Right cardiac atrium (tissue), 5 donors: Measurements from ENCODE around the gene MPDZ. TPM values are rescaled to one million over a fixed set of nuclear protein-coding genes. Genes with fewer than 3 reads are reported as not detected.
A peak's percentile ranks its signal among the peaks of the same experiment; 100 is the strongest.

Experiments
- ATAC-seq, 2 donors: fragments of 200-7000 bp; cut with Tn5 transposase; one replicate each; pipeline versions ENCODE4 v1.8.0 to v1.9.1; 2020; ENCODE audit warnings: moderate library complexity in 2 of 2, mild to moderate bottlenecking in 1 of 2
- DNase-seq, 3 donors: peaks; one replicate each; pipeline ENCODE4 v3.0.0-alpha.2; 2020
- H3K27ac ChIP-seq: one replicate; pipeline ENCODE4 v1.5.1; 2013; ENCODE audit warnings: mild to moderate bottlenecking, low read length, control low read depth, moderate library complexity
- H3K27me3 ChIP-seq: one replicate; pipeline ENCODE4 v1.6.1; 2013; ENCODE audit not compliant: control insufficient read depth, insufficient read depth
- H3K4me1 ChIP-seq: one replicate; pipeline ENCODE4 v1.6.1; 2013; ENCODE audit warnings: low read length; ENCODE audit not compliant: control insufficient read depth, insufficient read depth
- H3K4me3 ChIP-seq: one replicate; pipeline ENCODE4 v1.5.1; 2013; ENCODE audit warnings: low read length, control low read depth
- H3K9me3 ChIP-seq: one replicate; pipeline ENCODE4 v1.6.1; 2013; ENCODE audit warnings: low read length; ENCODE audit not compliant: control insufficient read depth
- WGBS: extraction: QIAGEN DNeasy Blood & Tissue Kit; methylation state at CpG from one replicate; pipeline ENCODE4 v1.1.7; 2013; 5-methylcytosine and 5-hydroxymethylcytosine counted together
- intact Hi-C, 4 donors: fragments of 100-400 bp; cut with DNase I; formaldehyde crosslinking; loops; one replicate each; pipeline versions ENCODE4 v1.11.0 to v1.14.0; 2022 to 2023
- long read RNA-seq, 4 donors: library from polyadenylated mRNA; unstranded; transcript quantifications; one replicate each; pipeline ENCODE4 v2.0.0, GENCODE V29; 2020 to 2021
- polyA plus RNA-seq: library from polyadenylated mRNA; stranded (reverse); fragments of 200-250 nt; gene quantifications from one replicate; pipeline ENCODE4 v1.2.3, GENCODE V29; 2013
- total RNA-seq, 4 donors: library from RNA; stranded (reverse); fragmentation: NEBNext Ultra II Directional; extraction: Animal tissue kit (Norgen Biotek cat#: 25700); gene quantifications; one replicate each; pipeline ENCODE4 v1.2.1, GENCODE V29; 2021
- donor health status: healthy with polysubstance abuse.
- donor health status: DM: no; HTN: yes; CAD: no.
- donor health status: DM: no; HTN: no; CAD: no.
- donor health status: DM: no; HTN: yes; CAD: no; lungs with severe emphysema.
- donor health status: DM: yes; HTN: yes; CAD: no.

MPDZ gene, protein sequence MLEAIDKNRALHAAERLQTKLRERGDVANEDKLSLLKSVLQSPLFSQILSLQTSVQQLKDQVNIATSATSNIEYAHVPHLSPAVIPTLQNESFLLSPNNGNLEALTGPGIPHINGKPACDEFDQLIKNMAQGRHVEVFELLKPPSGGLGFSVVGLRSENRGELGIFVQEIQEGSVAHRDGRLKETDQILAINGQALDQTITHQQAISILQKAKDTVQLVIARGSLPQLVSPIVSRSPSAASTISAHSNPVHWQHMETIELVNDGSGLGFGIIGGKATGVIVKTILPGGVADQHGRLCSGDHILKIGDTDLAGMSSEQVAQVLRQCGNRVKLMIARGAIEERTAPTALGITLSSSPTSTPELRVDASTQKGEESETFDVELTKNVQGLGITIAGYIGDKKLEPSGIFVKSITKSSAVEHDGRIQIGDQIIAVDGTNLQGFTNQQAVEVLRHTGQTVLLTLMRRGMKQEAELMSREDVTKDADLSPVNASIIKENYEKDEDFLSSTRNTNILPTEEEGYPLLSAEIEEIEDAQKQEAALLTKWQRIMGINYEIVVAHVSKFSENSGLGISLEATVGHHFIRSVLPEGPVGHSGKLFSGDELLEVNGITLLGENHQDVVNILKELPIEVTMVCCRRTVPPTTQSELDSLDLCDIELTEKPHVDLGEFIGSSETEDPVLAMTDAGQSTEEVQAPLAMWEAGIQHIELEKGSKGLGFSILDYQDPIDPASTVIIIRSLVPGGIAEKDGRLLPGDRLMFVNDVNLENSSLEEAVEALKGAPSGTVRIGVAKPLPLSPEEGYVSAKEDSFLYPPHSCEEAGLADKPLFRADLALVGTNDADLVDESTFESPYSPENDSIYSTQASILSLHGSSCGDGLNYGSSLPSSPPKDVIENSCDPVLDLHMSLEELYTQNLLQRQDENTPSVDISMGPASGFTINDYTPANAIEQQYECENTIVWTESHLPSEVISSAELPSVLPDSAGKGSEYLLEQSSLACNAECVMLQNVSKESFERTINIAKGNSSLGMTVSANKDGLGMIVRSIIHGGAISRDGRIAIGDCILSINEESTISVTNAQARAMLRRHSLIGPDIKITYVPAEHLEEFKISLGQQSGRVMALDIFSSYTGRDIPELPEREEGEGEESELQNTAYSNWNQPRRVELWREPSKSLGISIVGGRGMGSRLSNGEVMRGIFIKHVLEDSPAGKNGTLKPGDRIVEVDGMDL (N-terminal part only)
- total RNA-seq = 10 to 100 TPM; 65.7 to 84.3 (median 67.5) TPM
- polyA plus RNA-seq = 29.1 TPM
- long read RNA-seq, donor 1, full-length matches to known transcripts = 2 of 52 reads
- long read RNA-seq, donor 1, partial matches to known transcripts = 23 of 52 reads
- long read RNA-seq, donor 1, other reads (novel, unspliced or antisense) = 27 of 52 reads
- long read RNA-seq, donor 2, full-length matches to known transcripts = 2 of 15 reads
- long read RNA-seq, donor 2, partial matches to known transcripts = 6 of 15 reads
- long read RNA-seq, donor 2, other reads (novel, unspliced or antisense) = 7 of 15 reads
- long read RNA-seq, donor 3, full-length matches to known transcripts = 1 of 82 reads
- long read RNA-seq, donor 3, partial matches to known transcripts = 47 of 82 reads
- long read RNA-seq, donor 3, other reads (novel, unspliced or antisense) = 34 of 82 reads
- long read RNA-seq, donor 4, full-length matches to known transcripts = 3 of 31 reads
- long read RNA-seq, donor 4, partial matches to known transcripts = 13 of 31 reads
- long read RNA-seq, donor 4, other reads (novel, unspliced or antisense) = 15 of 31 reads

DNA sequence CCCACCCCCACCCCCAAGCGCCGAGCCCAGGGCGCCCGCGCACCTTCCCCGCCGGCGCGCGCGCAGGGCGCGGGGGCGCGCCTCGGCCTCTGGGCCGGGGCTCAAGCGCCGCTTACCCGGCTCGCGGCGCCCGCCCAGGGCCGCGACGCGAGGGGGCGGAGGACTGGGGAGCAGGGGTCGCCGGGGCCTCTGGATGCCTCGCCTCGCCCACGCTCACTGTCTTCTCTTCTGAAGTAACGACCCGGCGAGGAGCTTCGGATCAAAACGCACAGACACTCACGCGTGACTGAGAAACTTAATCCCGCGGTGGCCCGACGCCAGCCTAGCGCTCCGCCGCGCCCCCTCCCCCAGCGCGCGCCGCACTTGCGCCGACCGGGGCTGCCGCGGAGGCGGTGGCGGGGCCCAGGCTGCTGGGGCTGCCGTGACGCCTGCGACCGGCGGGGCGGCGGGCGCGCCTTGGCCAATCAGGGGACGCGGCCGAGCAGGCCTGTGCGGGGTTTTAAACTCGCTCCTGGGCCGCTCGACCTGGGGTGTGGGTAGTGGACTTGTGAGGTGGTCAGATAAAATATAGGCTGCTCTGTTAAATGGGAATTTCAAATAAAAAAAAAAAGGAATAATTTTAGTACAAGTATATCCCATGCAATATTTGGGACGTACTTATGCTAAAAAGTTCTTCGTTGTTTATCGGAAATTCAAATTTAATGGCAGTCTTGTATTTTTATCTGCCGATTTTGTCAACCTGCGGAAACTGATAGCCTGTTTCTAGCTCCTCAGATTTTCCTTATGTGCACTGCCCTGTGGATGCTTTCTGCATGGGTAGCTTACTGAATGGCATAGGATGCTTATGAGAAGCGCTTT, at the start of gene MPDZ:
MPDZ (minus strand) TSS at position 409 of the 858 bp plus-strand sequence. CDS start 29,377 bp downstream, outside the sequence.
- WGBS = 4% methylated on average over 82 of the region's 82 CpGs
- Histone ChIP-seq H3K27me3 (no peaks in the 10 kb centered on the region), H3K4me1 (peaks cover 2% of the 10 kb centered on the region), H3K27ac (peak within 1 kb of the TSS; percentile 98), H3K4me3 (peak within 1 kb of the TSS; percentile 84), H3K9me3 (no peaks in the 10 kb centered on the region)
- intact Hi-C loops = no loop called here
- ATAC-seq = peak; percentile 90 to 94
- peak; percentile 77 to 92 (median 91) for DNase-seq

DNA sequence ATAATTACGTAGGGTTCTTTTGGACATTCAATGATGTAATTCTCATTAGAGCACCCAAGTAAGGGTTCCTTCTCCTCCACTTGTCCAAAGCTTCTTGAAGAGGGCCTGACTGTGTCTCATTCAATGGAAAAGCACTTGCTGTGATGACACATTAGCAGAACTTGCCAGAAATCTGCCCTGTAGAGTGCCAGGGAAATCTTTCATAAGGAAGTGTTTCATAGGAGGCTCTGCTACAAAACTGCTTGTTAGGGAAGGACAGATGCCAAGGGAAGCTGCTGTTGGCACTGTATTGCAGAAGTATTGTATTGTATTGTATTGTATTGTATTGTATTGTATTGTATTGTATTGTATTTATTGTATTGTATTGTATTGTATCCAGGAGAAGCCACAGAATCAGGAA, 45.5 kb upstream of the MPDZ start:
- intact Hi-C loops = no loop called here
- DNase-seq (no peak), ATAC-seq (peak in 1 of 2 donors; percentile 29)
- H3K4me1 ChIP-seq = no peaks in the 10 kb centered on the region
- 90% methylated on average over 1 of the region's 1 CpG for WGBS
- no peaks in the 10 kb centered on the region for H3K27me3 ChIP-seq
- no peak overlapping the region for H3K27ac ChIP-seq
- H3K9me3 ChIP-seq = no peaks in the 10 kb centered on the region
- H3K4me3 ChIP-seq = no peak overlapping the region

DNA sequence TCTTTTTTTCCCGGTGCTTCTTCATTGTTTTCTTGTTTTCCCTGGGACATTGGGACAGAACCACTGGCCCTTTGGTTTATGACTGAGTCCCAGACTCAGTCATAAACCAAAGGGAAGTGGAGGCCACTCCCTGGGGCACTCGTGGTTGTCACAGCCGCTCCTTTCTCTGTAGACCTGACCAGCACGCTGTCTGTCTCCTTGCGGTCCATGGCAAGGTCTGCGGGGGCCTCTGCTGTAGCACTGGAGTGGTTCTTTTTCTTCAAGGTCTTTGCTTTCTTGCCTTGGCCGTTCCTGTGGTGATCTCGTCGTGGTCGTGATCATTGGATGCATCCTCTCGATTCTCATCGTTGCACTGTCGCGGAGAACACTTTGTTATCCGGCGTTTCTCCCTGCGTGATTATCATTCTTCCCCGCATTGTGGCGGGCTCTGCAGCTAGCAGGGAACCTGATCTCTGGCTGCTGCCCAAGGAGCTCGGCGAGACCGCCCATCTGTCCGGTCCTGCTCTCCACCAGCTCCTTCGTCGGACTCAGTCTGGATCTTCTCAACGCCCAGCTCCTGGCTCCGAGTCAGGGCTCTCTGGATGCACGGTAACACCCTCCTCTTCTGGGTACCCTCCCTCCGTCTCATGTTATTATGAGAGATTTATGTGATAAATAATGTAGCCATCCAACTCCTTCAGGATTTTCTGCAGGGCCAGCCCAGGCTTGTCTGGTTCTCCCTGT, 43.5 kb upstream of the MPDZ start:
- DNase-seq (peak; percentile 17 to 59 (median 42)), ATAC-seq (no peak)
- Histone ChIP-seq H3K27ac (no peak overlapping the region), H3K27me3 (no peaks in the 10 kb centered on the region), H3K4me1 (no peaks in the 10 kb centered on the region), H3K4me3 (no peak overlapping the region), H3K9me3 (no peaks in the 10 kb centered on the region)
- intact Hi-C loops = no loop called here
- WGBS = 87% methylated on average over 29 of the region's 29 CpGs

DNA sequence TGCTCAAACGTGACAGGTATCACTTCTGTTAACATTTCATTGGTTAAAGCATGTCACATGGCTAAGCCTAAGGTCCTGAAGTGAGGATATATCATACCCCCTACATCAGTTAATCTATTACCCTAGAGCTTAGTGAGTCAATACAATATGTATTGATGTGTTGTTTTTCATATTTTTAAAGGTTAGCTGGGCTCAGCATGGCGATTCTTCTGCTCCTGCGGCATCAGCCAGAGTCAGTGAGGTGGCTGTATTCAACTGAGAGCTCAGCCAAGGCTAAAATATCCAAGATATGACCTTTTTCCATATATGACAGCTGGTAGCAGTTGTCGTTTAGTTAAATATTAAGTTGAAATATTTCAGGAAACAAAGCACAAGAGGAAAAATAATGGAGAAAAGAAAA, 38.5 kb upstream of the MPDZ start:
- 95% methylated on average over 4 of the region's 4 CpGs for WGBS
- Histone ChIP-seq H3K4me1 (no peaks in the 10 kb centered on the region), H3K4me3 (no peak overlapping the region), H3K9me3 (no peaks in the 10 kb centered on the region), H3K27ac (no peak overlapping the region), H3K27me3 (no peaks in the 10 kb centered on the region)
- intact Hi-C loops = no loop called here
- DNase-seq = no peak
- no peak for ATAC-seq

DNA sequence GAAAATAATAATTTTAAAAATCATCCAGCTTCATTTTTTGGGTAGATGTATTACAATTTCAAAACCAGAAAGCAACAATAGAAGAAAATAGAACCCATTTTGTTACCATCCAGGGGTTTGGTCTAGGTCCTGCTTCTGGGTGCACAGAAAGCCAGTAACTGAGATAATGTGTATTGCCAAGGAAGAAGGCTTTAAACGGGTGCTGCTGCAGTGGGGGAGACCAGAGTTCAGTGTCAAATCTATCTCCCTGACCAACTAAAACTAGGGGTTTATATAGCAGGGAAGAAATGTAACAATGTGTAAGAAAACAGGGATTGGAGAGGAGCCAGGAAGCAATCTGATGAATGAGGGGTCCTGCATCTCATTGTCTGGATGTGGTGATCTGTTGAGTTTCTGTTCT, 17.5 kb upstream of the MPDZ start:
- H3K4me3 ChIP-seq = no peak overlapping the region
- ATAC-seq (no peak), DNase-seq (no peak)
- no peaks in the 10 kb centered on the region for H3K27me3 ChIP-seq
- H3K4me1 ChIP-seq = peaks cover 1% of the 10 kb centered on the region
- intact Hi-C loops = no loop called here
- H3K9me3 ChIP-seq = no peaks in the 10 kb centered on the region
- H3K27ac ChIP-seq = no peak overlapping the region
- WGBS = 85% methylated on average over 1 of the region's 1 CpG

DNA sequence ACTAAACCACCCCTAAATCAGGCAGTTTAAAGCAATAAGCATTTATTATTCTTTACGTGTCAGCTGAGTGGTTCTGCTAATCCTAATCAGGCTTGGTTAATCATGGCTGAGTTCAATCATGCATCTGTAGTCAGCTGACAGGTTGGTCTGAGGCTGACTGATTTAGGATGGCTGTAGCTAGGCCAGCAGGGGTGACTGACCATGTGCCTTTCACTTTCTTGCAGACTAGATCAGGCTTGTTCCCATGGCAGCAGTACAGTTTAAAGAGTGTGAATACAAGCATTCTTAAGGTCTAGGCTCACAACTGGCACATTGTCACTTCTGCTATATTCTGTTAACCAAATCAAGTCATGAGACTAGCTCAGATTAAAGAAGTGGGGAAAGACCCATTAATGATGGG, 16.1 kb upstream of the MPDZ start:
- intact Hi-C loops = no loop called here
- no peak overlapping the region for H3K27ac ChIP-seq
- no peak overlapping the region for H3K4me3 ChIP-seq
- ATAC-seq = no peak
- no peaks in the 10 kb centered on the region for H3K9me3 ChIP-seq
- peaks cover 1% of the 10 kb centered on the region for H3K4me1 ChIP-seq
- no peak for DNase-seq
- 84% methylated on average over 1 of the region's 1 CpG for WGBS
- no peaks in the 10 kb centered on the region for H3K27me3 ChIP-seq

DNA sequence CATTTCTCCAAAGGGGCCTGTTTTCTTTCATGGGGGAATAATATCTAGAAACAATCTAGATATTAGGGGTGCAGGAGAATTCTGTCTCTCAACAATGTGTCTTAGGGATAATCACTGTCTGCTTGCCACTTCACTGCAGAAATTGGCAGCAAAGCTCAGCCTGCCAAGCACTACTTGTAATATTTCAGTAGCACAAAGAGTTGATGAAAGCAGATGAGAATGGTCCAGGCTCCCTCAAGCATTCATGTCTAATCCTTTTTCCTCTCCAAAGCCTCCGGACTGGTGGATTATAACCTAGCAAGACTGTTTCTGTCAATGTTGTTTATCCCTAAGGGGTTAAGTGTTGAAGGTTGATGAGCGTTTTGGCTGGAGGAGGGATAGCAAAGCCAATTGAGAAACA, 13.3 kb upstream of the MPDZ start:
- no peak overlapping the region for H3K27ac ChIP-seq
- ATAC-seq (peak; percentile 46 to 83), DNase-seq (peak in 1 of 3 donors; percentile 36)
- H3K4me3 ChIP-seq = no peak overlapping the region
- WGBS = 42% methylated on average over 2 of the region's 2 CpGs
- H3K27me3 ChIP-seq = no peaks in the 10 kb centered on the region
- H3K9me3 ChIP-seq = no peaks in the 10 kb centered on the region
- intact Hi-C loops = no loop called here
- H3K4me1 ChIP-seq = peaks cover 1% of the 10 kb centered on the region

DNA sequence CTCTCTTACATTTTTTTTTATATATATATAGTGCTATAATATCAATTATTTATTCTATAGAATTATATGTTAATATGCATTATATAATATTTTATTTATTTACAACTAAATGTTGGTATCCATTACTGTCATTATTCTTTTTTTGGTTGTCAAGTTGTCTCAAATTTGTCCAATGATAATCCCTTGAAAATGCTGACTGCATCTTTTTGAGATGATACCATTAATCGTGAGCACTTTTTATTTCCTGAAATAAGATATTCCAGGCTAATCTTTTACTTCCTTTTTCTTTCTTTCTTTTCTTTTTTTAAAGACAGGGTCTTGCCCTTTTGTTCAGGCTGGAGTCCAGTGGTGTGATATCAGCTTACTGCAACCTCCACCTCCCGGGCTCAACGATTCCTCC, 12.7 kb upstream of the MPDZ start:
- intact Hi-C loops = no loop called here

DNA sequence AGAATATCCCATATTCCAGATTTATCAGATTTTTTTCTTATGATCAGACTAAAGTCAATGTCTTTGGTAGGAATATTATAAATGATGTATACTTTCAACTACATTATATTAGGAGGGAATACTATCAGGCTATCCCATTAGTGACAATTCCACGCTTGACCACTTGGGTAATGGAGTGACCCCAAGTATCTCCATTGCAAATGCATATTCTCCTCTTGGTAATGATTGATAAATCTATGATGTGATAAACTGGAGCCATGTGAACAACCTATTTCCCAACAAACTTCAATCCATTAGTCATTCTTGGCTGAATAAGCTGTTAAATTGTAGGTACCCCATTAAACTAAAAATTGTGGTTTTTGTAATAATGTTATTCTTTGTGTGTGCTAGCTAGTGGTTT, 12.2 kb upstream of the MPDZ start:
- no peak for ATAC-seq
- intact Hi-C loops = no loop called here
- DNase-seq = no peak
- Histone ChIP-seq H3K27me3 (no peaks in the 10 kb centered on the region), H3K4me1 (peaks cover 1% of the 10 kb centered on the region), H3K4me3 (no peak overlapping the region), H3K9me3 (no peaks in the 10 kb centered on the region), H3K27ac (no peak overlapping the region)
- WGBS = 98% methylated on average over 1 of the region's 1 CpG

More for the DNA sequence above, 12.7 kb upstream of the MPDZ start:
- H3K4me1 ChIP-seq = peaks cover 1% of the 10 kb centered on the region
- no peaks in the 10 kb centered on the region for H3K9me3 ChIP-seq
- no peaks in the 10 kb centered on the region for H3K27me3 ChIP-seq
- H3K27ac ChIP-seq = no peak overlapping the region
- 76% methylated on average over 3 of the region's 3 CpGs for WGBS
- DNase-seq = no peak
- H3K4me3 ChIP-seq = no peak overlapping the region
- no peak for ATAC-seq
